GM18499 (cell line): ENCODE data around the gene SREK1IP1.

ENCODE experiments used
- ATAC-seq: cut with Tn5 transposase; IDR thresholded peaks from one replicate; pipeline ENCODE4 v1.9.1; 2021; ENCODE audit warnings: moderate number of reproducible peaks; ENCODE audit not compliant: insufficient read depth, unreplicated experiment

Gene SREK1IP1

GRCh38 chr5:64768358-64769312 lies at the start of gene SREK1IP1, which contains the start of gene CWC27:
Gene SREK1IP1, minus strand, starts transcription at chr5:64768691. Its CDS starts 174 bp downstream, at chr5:64768517.
Gene CWC27, plus strand, starts transcription at chr5:64768930. Its CDS starts 217 bp downstream, at chr5:64769147.
- ATAC-seq: peak; percentile 87

- no peak for ATAC-seq
These were observed 49.8 kb upstream of the SREK1IP1 start for GRCh38 chr5:64818245-64818644.

- peak; percentile 96 for ATAC-seq
These were observed 45.6 kb upstream of the SREK1IP1 start for GRCh38 chr5:64814073-64814472.

- peak; percentile 38 for ATAC-seq
These were observed 42.7 kb upstream of the SREK1IP1 start for GRCh38 chr5:64811050-64811640.

GRCh38 chr5:64807520-64807919 lies 39.0 kb upstream of the SREK1IP1 start:
- ATAC-seq: no peak

- ATAC-seq: no peak
These were observed 38.0 kb upstream of the SREK1IP1 start for GRCh38 chr5:64806537-64806936.

- no peak for ATAC-seq
These were observed 32.4 kb upstream of the SREK1IP1 start for GRCh38 chr5:64800926-64801325.

- no peak for ATAC-seq
These were observed 27.8 kb upstream of the SREK1IP1 start for GRCh38 chr5:64796301-64796700.

GRCh38 chr5:64794053-64794770 lies 25.7 kb upstream of the SREK1IP1 start:
- no peak for ATAC-seq

GRCh38 chr5:64792469-64792868 lies 24.0 kb upstream of the SREK1IP1 start:
- ATAC-seq: no peak

- no peak for ATAC-seq
These were observed 21.7 kb upstream of the SREK1IP1 start for GRCh38 chr5:64790210-64790609.

GRCh38 chr5:64789457-64789856 lies 21.0 kb upstream of the SREK1IP1 start:
- no peak for ATAC-seq

GRCh38 chr5:64788156-64788555 lies 19.7 kb upstream of the SREK1IP1 start:
- no peak for ATAC-seq

GRCh38 chr5:64786372-64786771 lies 17.9 kb upstream of the SREK1IP1 start:
- no peak for ATAC-seq

GRCh38 chr5:64784451-64785025 lies 16.0 kb upstream of the SREK1IP1 start:
- ATAC-seq: peak; percentile 69

- no peak for ATAC-seq
These were observed 6.8 kb upstream of the SREK1IP1 start for GRCh38 chr5:64775291-64775690.

- peak; percentile 42 for ATAC-seq
These were observed 5.0 kb upstream of the SREK1IP1 start for GRCh38 chr5:64773533-64773932.

- ATAC-seq: no peak
These were observed 3.2 kb upstream of the SREK1IP1 start for GRCh38 chr5:64771736-64772135.

- no peak for ATAC-seq
These were observed 1.4 kb upstream of the SREK1IP1 start for GRCh38 chr5:64769855-64770254.

- peak; percentile 2 for ATAC-seq
These were observed 533 bp downstream of the SREK1IP1 start for GRCh38 chr5:64767959-64768357.
